Type B pancreatic cell (in vitro differentiated cells): Measurements from ENCODE around the gene WDR1. TPM values are rescaled to one million over a fixed set of nuclear protein-coding genes. Genes with fewer than 3 reads are reported as not detected.

Experiments used
- DNase-seq: peaks from one replicate; pipeline ENCODE4 v3.0.0; 2021; ENCODE audit warnings: mixed read lengths; ENCODE audit not compliant: unreplicated experiment; ENCODE audit errors: extremely low spot score
- H3K27ac Mint-ChIP-seq: 2 replicates; pipeline ENCODE4 v1.8.0; 2021; ENCODE audit warnings: mild to moderate bottlenecking, mixed read lengths
- H3K27me3 Mint-ChIP-seq: 2 replicates; pipeline ENCODE4 v1.8.0; 2021; ENCODE audit warnings: mixed read lengths
- H3K36me3 Mint-ChIP-seq: 2 replicates; pipeline ENCODE4 v1.8.0; 2021; ENCODE audit warnings: mixed read lengths
- H3K4me1 Mint-ChIP-seq: one replicate; pipeline ENCODE4 v1.8.0; 2021; ENCODE audit warnings: mixed read lengths; ENCODE audit not compliant: unreplicated experiment
- H3K4me3 Mint-ChIP-seq: 2 replicates; pipeline ENCODE4 v1.8.0; 2021; ENCODE audit warnings: mild to moderate bottlenecking, mixed read lengths
- H3K9me3 Mint-ChIP-seq: 2 replicates; pipeline ENCODE4 v1.8.0; 2021; ENCODE audit warnings: mixed read lengths
- total RNA-seq: library from RNA; stranded (reverse); gene quantifications from 2 replicates; pipeline ENCODE4 v1.2.1, GENCODE V29; 2021; ENCODE audit warnings: low replicate concordance
- TF ChIP-seq, protein P1 (sequence below): fragments of 200-600 bp; sonication (generic); conservative IDR thresholded peaks from 2 replicates; pipeline ENCODE4 v1.5.0; 2021; ENCODE audit warnings: antibody characterized with exemption, mild to moderate bottlenecking

The WDR1 gene
- total RNA-seq, 1 donor from 2014 or later, result 227 TPM

DNA sequence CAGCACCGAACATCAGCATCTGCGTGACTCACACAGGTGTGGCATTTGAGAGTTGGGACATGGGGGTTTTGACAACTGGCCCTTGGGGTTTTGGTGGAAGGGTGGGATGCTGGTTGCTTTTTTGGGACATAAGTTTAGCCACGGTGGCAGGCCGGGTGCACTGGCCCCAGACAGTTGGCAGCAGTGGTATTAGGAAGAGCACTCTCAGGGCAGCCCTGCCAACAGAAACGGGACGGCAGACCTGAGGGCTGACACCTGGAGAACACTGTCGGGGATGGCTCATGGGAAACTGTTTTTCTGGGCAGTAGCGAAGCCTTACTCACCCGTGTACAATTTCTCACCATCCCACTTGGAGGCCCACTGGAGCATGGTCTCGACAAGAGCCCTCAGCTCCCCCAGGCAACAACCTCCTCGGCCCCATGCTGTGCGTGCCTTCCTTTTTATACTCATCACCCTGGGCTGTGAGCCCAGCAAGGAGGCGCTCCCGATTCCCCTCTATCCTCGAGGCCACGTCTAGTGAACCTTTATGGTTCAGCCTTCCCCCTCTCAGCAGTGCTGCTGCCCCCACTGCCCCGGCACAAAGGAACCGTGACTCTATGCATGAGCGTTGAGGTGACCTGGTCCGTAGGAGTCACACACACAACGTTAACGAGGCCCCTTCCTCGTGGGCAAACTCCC is 30.6 kb downstream of the WDR1 start:
- Mint-ChIP-seq H3K4me3 (no peak overlapping the region), H3K27me3 (no peaks in the 10 kb centered on the region), H3K4me1 (peaks cover 4% of the 10 kb centered on the region), H3K36me3 (peaks cover 27% of the 10 kb centered on the region), H3K27ac (no peak overlapping the region), H3K9me3 (no peaks in the 10 kb centered on the region)
- TF ChIP-seq, protein P1, sequence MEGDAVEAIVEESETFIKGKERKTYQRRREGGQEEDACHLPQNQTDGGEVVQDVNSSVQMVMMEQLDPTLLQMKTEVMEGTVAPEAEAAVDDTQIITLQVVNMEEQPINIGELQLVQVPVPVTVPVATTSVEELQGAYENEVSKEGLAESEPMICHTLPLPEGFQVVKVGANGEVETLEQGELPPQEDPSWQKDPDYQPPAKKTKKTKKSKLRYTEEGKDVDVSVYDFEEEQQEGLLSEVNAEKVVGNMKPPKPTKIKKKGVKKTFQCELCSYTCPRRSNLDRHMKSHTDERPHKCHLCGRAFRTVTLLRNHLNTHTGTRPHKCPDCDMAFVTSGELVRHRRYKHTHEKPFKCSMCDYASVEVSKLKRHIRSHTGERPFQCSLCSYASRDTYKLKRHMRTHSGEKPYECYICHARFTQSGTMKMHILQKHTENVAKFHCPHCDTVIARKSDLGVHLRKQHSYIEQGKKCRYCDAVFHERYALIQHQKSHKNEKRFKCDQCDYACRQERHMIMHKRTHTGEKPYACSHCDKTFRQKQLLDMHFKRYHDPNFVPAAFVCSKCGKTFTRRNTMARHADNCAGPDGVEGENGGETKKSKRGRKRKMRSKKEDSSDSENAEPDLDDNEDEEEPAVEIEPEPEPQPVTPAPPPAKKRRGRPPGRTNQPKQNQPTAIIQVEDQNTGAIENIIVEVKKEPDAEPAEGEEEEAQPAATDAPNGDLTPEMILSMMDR, result no peak
- DNase-seq, result no peak

DNA sequence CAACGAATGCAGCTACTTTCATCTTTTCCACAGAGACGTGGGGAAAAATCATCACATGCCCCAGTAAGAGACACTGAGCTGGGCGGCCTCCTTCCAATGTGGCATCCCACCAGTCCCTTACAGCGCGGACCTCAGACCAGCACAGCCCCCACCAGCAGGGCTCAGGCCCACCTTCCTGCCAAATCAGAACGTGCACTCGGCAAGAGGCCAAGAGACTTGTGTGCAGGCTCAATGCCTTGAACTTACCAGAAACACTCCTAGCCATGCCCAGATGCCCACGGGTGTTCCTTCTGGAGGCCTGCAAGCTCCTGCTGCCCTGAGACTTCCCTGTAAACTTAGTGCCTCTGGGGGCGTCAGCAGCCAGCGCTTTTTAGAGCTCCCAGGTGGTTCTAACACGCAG is 31.2 kb downstream of the WDR1 start:
- no peaks in the 10 kb centered on the region for H3K9me3 Mint-ChIP-seq
- no peak overlapping the region for H3K4me3 Mint-ChIP-seq
- peaks cover 24% of the 10 kb centered on the region for H3K36me3 Mint-ChIP-seq
- peaks cover 4% of the 10 kb centered on the region for H3K4me1 Mint-ChIP-seq
- H3K27ac Mint-ChIP-seq, result no peak overlapping the region
- TF ChIP-seq, protein P1, result no peak
- no peaks in the 10 kb centered on the region for H3K27me3 Mint-ChIP-seq
- DNase-seq, result no peak

DNA sequence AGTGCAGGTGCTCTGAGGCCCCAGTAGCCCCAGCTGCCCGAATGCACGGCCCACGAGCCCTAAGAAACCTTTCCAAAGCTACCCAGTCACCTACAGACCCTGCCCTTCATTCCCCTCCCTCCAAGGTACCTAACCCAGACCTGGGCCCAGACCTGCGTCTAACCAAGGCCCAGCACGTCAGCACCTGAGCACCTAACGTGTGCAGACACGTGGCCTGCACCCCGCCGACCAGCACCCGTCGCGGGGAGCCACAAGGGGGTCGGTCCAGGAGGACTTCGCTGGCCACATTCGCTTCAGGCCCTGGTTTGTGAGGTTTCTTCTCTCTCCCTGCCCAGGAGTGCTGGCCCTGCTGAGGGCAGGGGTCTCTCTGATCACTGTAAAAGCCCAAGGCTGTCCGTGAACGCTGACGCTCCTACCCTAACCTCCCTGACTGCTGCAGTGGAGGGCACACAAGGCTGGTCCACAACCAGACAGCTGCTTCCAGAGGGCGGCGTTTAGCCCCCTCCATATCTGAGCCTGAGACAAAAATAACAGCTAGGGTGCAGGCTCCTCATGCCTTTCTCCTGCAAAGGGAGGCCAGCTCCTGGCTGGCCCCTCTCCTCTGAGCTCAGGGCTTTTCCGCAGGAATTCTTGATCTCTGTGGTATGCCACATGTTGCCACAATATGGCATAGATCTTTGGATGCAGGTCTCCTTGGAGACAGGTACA is 31.8 kb downstream of the WDR1 start:
- Mint-ChIP-seq H3K9me3 (no peaks in the 10 kb centered on the region), H3K4me3 (no peak overlapping the region), H3K36me3 (peaks cover 24% of the 10 kb centered on the region), H3K27me3 (no peaks in the 10 kb centered on the region), H3K4me1 (peaks cover 4% of the 10 kb centered on the region), H3K27ac (no peak overlapping the region)
- no peak for DNase-seq
- TF ChIP-seq, protein P1, result no peak

GRCh38 chr4:10083861-10084641 is 32.5 kb downstream of the WDR1 start:
- Mint-ChIP-seq H3K4me1 (peaks cover 4% of the 10 kb centered on the region), H3K27me3 (no peaks in the 10 kb centered on the region), H3K9me3 (no peaks in the 10 kb centered on the region), H3K36me3 (peaks cover 24% of the 10 kb centered on the region), H3K27ac (no peak overlapping the region), H3K4me3 (no peak overlapping the region)
- DNase-seq, result no peak
- TF ChIP-seq, protein P1, result no peak

GRCh38 chr4:10083331-10083771 is 33.2 kb downstream of the WDR1 start:
- no peak for DNase-seq
- Mint-ChIP-seq H3K27ac (no peak overlapping the region), H3K36me3 (peaks cover 24% of the 10 kb centered on the region), H3K4me3 (no peak overlapping the region), H3K9me3 (no peaks in the 10 kb centered on the region), H3K4me1 (peaks cover 3% of the 10 kb centered on the region), H3K27me3 (no peaks in the 10 kb centered on the region)
- TF ChIP-seq, protein P1, result no peak
